D721Med (cell line): ENCODE data around the gene UBE2QL1.

Source experiments
- DNase-seq: peaks from one replicate; pipeline ENCODE4 v3.0.0; 2011; ENCODE audit warnings: low spot score; ENCODE audit not compliant: insufficient read length
- FAIRE-seq: peaks from 2 replicates; lab custom pipeline; 2011; peaks lifted over from hg19 to GRCh38; lab: Jason Lieb, UNC
- TF ChIP-seq, protein P1 (sequence below): IDR thresholded peaks from 2 replicates; pipeline ENCODE4 v1.5.1; 2012; ENCODE audit warnings: mild to moderate bottlenecking, control low read depth; ENCODE audit not compliant: insufficient read depth; ENCODE audit errors: missing control alignments

UBE2QL1 gene

GRCh38 chr5:6439588-6440550 lies 8.8 kb upstream of the UBE2QL1 start:
- TF ChIP-seq, protein P1, sequence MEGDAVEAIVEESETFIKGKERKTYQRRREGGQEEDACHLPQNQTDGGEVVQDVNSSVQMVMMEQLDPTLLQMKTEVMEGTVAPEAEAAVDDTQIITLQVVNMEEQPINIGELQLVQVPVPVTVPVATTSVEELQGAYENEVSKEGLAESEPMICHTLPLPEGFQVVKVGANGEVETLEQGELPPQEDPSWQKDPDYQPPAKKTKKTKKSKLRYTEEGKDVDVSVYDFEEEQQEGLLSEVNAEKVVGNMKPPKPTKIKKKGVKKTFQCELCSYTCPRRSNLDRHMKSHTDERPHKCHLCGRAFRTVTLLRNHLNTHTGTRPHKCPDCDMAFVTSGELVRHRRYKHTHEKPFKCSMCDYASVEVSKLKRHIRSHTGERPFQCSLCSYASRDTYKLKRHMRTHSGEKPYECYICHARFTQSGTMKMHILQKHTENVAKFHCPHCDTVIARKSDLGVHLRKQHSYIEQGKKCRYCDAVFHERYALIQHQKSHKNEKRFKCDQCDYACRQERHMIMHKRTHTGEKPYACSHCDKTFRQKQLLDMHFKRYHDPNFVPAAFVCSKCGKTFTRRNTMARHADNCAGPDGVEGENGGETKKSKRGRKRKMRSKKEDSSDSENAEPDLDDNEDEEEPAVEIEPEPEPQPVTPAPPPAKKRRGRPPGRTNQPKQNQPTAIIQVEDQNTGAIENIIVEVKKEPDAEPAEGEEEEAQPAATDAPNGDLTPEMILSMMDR = no peak
- FAIRE-seq (no peak), DNase-seq (no peak)

DNA sequence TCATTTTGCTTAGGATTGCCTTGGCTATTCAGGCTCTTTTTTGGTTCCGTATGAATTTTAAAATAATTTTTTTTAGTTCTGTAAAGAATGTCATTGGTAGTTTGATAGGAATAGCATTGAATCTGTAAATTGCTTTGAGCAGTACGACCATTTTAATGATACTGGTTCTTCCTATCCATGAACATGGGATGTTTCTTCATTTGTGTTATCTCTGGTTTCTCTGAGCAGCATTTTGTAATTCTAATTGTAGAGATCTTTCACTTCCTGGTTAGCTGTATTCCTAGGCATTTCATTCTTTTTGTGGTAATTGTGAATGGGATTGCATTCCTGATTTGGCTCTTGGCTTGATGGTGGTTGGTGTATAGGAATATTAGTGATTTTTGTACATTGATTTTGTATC lies 6.3 kb upstream of the UBE2QL1 start:
- FAIRE-seq = no peak
- TF ChIP-seq, protein P1 = no peak
- no peak for DNase-seq

DNA sequence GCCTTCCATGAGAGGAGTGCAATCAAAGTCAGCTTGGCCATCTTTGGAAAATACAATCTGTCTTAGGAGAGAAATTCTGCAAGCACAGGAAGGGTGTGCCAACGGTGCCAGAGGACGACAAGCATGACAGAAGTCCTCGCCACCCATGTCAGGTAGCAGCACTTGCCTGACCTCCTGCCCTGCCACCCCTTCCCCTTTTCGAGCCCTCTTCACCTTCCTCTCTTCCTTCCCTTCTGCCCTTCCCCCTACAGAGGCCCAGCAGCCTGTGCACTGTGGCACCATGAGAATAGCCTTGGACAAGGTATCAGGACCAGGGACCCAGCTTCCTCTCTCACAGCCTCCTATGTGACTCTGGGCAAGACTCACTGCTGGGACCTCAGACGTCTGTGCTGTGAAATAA lies 5.3 kb upstream of the UBE2QL1 start:
- TF ChIP-seq, protein P1 = no peak
- DNase-seq = no peak
- FAIRE-seq = no peak

DNA sequence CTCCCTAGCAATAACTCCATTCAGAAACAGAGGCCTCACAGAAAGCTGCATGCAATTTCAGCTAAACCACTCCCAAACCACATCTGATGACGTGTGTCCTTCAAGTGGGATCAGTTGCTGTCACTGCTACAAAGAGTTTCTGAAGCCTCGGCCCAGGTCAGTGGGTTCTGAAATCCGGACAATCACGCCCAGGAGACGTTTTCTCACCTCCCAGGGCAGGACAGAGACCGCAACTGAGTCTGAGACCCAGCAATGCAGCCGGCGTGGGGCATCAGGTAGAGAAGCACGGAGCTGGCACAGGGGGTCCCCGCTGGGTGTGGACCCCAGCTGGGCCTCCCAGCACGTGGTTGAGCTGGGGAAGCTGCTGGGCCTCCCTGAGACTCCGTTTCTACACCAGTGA lies 2.6 kb upstream of the UBE2QL1 start:
- TF ChIP-seq, protein P1 = no peak
- DNase-seq (no peak), FAIRE-seq (no peak)

GRCh38 chr5:6446626-6447309 lies 1.9 kb upstream of the UBE2QL1 start:
- no peak for FAIRE-seq
- TF ChIP-seq, protein P1 = no peak

GRCh38 chr5:6447384-6448140 lies 1.1 kb upstream of the UBE2QL1 start:
- TF ChIP-seq, protein P1 = no peak
- DNase-seq = no peak
- no peak for FAIRE-seq

More at GRCh38 chr5:6446626-6447309, 1.9 kb upstream of the UBE2QL1 start:
- no peak for DNase-seq
